Testis (tissue), 2 donors: ENCODE measurements around the gene OR2A12.

Experiments
- CTCF ChIP-seq, 3 experiments: fragments of 450-650 bp in 2 of 3; fragments of 200-600 bp in 1 of 3; sonication (generic) in 1 of 3; IDR thresholded peaks; one replicate each; pipeline ENCODE4 v1.5.1; 2016 to 2019; ENCODE audit warnings: antibody characterized with exemption in 3 of 3, mild to moderate bottlenecking in 2 of 3, moderate library complexity in 1 of 3
- POLR2A ChIP-seq: fragments of 450-650 bp; IDR thresholded peaks from one replicate; pipeline ENCODE4 v1.6.1; 2017; ENCODE audit warnings: antibody characterized with exemption, mild to moderate bottlenecking, moderate library complexity

DNA sequence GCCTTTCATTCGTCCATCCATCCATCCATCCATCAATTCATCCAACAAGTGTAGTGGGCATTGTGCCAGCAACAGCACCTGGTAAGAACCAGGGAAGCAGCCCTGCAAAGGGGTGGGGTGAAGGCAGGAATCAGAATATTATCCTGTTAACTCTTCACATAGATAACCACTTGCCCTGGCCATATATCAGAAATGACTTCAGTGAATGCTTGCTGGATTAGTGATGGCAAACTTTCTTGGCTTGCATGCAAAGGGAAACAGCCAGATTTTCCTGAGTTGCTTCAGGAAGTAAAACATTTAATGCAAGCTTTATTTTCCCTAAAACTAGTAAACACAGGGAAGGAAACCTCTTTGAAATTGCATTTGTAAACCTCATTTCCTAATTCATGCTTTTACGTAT, 36.6 kb upstream of the OR2A12 start:
- TF ChIP-seq CTCF (IDR thresholded peaks at IDR 0.05) = no peak
- no peak for TF ChIP-seq POLR2A
